K562 (cell line): ENCODE measurements around the gene PPP6R3.

Source experiments
- E2F4 ChIP-seq: sonication (generic); formaldehyde crosslinking; IDR thresholded peaks from 2 replicates; pipeline ENCODE4 v1.8.0; 2022; ENCODE audit warnings: mild to moderate bottlenecking, low read depth, missing genetic modification reagents
- EGR1 ChIP-seq: fragments of 450-650 bp; conservative IDR thresholded peaks from 2 replicates; pipeline ENCODE4 v1.6.1; 2017; ENCODE audit warnings: mild to moderate bottlenecking
- ELF4 ChIP-seq: fragments of 450-650 bp; formaldehyde crosslinking; IDR thresholded peaks from 2 replicates; pipeline ENCODE4 v1.4.0; 2022; ENCODE audit warnings: missing genetic modification characterization
- EZH2 ChIP-seq: IDR thresholded peaks from 2 replicates; pipeline ENCODE4 v1.6.1; 2012; ENCODE audit warnings: low read depth, mild to moderate bottlenecking, inconsistent platforms, low read length, borderline replicate concordance
- HMG20B ChIP-seq: fragments of 250-450 bp; sonication (Bioruptor Pico); IDR thresholded peaks from 2 replicates; pipeline ENCODE4 v1.5.0; 2021; ENCODE audit warnings: mild to moderate bottlenecking
- MAX ChIP-seq: sonication (generic); formaldehyde crosslinking; IDR thresholded peaks from 2 replicates; pipeline ENCODE4 v1.9.0; 2022; ENCODE audit warnings: mild to moderate bottlenecking, missing genetic modification reagents
- RCOR1 ChIP-seq, 2 experiments: IDR thresholded peaks; 2 replicates each; pipeline ENCODE4 v1.6.1; 2012; ENCODE audit warnings: low read depth in 2 of 2, low read length in 2 of 2, borderline replicate concordance in 1 of 2, improper control_type of control experiment in 1 of 2
- TAF1 ChIP-seq: IDR thresholded peaks from 2 replicates; pipeline ENCODE4 v1.6.1; 2011; ENCODE audit warnings: mild to moderate bottlenecking, low read length, moderate library complexity; ENCODE audit not compliant: insufficient read depth, control insufficient read depth, severe bottlenecking; ENCODE audit errors: extremely low read depth
- TARDBP ChIP-seq: fragments of 450-650 bp; IDR thresholded peaks from 2 replicates; pipeline ENCODE4 v1.6.1; 2016
- TFAM ChIP-seq: fragments of 250-450 bp; sonication (Bioruptor Pico); conservative IDR thresholded peaks from 2 replicates; pipeline ENCODE4 v1.5.0; 2021; ENCODE audit warnings: mild to moderate bottlenecking, moderate library complexity

DNA sequence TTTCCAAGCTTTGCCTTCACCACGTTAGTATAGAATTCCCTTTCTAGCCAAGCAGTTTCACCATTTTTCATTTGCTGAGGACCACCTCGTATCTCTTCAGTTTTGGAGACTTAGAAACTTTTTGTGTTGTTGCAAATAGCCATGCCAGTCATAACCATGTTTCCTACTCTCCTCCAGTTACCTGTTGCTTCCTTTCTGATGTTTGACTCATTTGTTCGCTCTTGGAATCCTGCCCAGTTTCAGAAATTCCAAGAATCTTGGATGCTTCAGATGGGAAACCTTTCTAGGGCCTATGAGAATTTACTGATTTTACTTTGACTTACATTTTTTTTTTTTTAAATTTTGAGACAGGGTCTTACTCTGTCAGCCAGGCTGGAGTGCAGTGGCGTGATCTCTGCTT is 65.4 kb downstream of the PPP6R3 start:
- TF ChIP-seq HMG20B (CRISPR knock-in tag) (no peak), RCOR1 (IDR thresholded peaks at IDR 0.05; ENCODE audit: borderline replicate concordance in 1 of 2, low read depth in 2 of 2, low read length in 2 of 2) (no peak), TARDBP (no peak), TFAM (CRISPR knock-in tag) (no peak), MAX (CRISPR knock-in tag) (no peak), EGR1 (no peak), ELF4 (no peak), E2F4 (CRISPR knock-in tag) (no peak), TAF1 (no peak), EZH2 (no peak)
